Hypothalamus (tissue), 51 donors: ENCODE measurements around the gene MCC.
"Not testable (repeated sequence)": the region's sequence is repeated elsewhere in the genome, so short reads cannot be mapped to it uniquely, and the experiment has no call there.

ENCODE experiments used
- DNase-seq, 51 donors: peaks; one replicate each; lab custom pipeline; 2025; lab: John Stamatoyannopoulos, UW

Gene MCC

DNA sequence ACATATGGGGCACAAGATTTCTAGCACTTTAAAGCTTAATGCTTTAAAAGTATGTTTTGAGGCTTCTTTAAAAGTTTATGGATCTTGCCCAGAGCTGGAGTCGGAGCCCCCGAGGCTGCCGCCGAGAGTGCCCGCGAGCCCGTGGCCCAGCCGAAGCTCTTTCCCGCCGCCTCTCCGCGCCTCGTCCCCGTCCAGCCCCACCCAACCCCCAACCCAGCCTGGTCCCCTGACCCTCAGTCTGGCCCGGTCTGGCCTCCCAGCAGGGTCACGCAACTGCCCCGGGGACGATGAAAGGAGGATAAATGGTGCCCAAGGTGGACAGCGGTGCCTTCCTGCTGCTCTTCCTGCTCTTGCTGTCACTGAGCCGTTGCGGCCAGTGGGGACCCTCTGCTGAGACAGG is 55.2 kb downstream of the MCC start:
- no peak for DNase-seq

DNA sequence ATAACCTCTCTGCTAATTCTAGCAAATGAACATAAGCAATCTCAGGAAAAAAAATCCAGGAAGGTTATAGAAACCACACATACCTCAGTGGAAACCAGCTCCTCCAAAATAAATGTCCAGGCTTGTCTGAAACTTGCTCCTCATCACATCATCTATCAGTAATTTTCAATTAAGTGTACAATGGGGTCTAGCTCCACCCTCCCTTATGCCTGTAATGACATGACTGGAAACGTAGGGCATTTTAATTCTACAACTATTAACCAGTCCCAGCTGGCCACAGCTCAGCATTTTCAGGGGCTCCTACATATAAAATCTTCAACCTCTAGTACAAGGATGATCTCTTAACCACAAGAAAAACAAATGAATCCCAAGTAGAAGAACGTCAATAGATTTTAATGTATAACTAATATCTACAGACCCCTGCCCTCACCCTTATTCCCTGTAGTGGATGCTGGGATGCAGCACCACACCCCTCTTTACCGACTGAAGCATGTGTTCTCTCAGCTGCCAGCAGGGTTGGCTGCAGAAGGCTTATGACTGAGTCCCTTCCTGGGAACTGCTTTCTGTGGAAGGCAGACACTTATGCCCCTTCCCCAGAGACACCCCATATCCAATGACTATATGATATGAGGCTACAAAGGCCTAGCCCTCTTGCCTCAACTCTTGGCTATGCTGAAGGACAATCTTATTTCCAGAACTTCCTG is 60.2 kb downstream of the MCC start:
- no peak for DNase-seq

DNA sequence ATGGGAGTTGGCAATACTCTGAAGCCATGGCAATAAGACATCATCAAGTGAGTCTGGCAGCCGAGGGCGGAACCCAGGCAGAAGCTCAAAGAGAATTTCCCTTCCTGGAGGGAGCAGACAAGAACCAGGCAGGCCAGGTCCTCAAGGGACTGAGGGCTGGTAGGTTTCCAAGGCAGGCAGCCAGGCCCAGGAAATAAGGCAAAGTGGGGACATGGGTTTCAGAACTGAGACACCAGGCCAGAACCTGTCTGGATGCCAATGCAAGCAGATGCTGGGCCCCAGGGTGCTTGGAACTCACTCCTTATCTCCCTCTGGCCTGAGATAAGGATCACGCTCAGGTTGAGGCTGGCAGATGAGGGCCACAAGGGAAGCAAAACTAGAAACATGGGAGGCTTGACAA is 62.3 kb downstream of the MCC start:
- no peak for DNase-seq

DNA sequence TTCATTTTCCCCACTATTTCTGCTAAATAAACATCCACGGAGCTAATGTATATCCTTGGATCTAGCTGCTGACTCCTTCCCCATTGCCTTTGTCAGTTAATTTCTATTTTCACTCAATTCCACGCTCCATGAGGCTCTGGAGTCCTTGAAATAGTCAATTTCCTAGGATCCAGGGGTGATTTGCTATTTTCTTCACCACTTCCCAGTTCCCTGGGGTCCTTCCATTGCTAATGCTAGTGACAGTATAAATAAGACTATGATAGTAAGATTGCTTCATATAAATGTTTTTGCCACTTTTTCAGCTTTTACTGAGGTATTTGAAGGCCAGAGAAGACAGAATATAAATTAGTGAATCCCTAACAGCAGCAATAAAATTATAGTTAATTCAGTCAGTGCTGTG is 66.6 kb downstream of the MCC start:
- no peak for DNase-seq

DNA sequence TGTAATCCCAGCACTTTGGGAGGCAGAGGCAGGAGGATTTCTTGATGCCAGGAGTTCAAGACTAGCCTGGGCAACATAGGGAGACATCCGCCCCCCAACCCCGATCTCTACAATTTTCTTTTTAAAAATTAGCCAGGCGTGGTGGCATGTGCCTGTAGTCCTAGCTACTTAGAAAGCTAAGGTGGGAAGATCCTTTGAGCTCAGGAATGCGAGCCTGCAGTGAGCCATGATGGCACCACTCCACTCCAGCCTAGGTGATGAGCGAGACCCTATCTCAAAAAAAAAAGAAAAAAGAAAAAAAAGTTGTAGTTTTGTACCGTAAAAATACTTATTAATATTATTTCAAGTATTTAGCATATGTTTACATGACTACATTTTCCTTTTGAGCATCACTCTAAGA is 82.7 kb downstream of the MCC start:
- DNase-seq, result no peak

DNA sequence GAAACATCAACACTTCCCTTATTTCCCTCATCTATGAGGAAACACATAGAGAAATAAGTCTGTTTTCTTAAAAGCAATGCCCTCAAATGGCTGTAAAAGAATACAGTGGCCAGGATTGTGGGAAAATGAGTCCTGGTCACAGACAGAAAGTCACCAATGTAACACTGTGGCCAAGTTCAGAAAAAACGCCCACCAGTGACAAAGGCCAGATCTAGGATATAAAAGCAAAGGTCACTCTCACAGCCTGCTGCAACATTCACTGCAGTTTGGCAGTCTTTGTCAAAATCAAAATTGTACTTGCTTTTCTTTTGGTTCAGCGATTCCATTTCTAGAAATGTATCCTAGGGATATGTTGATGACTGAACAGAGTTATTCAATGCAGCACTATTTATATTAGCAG is 84.0 kb downstream of the MCC start:
- no peak for DNase-seq

DNA sequence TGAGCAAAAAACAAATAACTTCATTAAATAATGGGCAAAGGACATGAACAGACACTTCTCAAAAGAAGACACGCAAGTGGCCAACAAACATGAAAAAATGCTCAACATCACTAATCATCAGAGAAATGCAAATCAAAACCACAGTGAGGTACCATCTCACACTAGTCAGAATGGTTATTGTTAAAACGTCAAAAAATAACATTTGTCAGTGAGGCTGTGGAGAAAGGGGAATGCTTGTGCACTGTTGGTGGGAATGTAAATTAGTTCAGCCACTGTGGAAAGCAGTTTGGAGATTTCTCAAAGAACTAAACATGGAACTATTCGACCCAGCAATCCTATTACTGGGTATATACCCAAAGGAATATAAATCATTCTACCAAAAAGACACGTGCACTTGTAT is 90.3 kb downstream of the MCC start:
- not testable (repeated sequence) for DNase-seq

DNA sequence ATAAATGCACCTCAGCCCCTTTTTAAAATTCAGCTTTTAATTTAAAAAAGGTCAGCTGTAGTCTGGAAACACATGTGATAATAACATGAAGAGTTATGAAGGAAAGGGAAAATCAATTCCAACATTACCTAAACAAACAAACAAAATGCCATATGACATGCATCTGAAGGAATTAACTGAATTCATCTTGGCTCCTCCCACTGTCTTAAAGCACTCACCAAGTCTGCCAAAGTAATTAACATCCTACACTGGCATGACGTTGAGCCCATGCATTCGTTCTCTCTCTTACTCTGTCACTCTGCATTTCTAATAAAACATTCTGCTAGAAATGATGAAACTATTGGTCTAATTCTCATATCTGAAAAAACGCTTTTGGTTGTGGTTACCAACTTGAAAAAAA is 91.2 kb downstream of the MCC start:
- DNase-seq, result no peak

DNA sequence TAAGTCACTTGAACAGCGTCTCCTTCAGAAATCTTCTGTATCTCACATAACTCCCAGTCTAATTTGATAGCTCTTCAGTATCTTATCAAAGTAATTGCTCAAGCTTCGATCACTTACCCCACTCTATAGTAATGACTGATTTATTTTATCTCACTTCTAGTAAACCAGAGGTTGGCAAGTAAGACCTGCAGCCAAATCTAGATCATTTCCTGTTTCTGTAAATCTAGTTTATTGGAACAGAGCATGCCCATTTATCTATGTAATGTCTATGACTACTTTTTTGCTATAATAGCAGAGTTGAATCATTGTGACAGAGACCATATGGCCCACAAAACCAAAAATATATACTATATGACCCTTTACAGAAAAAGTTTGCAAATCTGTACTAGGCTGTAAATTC is 93.6 kb downstream of the MCC start:
- DNase-seq, result no peak

DNA sequence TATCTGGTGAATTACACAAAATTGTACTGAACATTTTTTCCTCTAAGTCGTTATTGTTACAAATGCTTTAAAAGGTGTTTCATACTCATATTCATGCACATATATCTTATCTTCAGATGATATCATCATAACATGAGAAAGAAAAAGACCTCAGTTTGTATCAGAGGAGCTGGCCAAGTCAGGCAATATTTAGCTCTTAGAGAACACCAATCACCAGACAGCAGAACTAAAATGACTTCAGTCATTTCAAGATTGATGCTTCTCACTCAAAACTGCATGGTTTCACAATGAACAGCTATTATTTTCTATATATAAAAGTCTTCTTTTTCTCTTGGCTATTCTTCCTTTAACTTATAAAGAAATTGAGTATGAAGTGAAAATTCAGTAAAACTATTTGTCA is 98.0 kb downstream of the MCC start:
- DNase-seq, result no peak

DNA sequence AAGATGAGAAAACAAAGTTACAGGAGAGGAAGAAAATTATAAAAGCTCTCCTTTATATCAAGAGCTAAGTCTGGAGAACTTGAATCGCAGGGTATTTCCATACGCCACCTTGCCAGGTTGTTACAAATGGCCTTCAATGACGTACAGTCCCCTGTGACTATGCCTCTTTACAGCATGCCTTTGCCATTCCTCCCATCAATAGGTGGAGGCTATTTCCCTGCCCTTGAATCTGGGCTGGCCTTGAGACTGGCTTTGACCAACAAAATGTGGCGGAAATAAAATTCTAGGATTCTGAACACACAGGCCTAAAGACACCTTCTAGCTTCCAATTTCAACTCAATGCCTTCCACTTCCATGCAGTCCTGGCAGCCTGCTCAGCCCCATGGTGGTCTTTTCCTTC is 99.1 kb downstream of the MCC start:
- DNase-seq, result no peak

DNA sequence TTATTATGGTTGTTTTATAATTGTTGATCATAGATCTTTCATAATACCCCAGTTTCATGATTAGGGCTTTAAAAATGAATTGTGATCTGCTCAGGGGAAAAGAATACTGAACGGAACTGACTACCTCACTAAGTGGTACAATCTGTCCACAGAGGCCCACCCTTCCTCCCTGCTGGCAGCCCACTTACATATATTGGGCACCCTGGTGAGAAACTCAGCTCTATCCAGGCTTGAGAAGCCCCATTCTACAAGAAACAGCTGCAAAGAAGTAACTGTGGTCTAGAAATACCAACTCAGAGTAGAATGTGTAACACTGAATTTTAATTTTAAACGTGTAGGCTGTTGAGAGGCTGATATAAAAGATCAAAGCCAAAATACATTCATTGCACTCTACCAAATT is 100.4 kb downstream of the MCC start:
- no peak for DNase-seq

DNA sequence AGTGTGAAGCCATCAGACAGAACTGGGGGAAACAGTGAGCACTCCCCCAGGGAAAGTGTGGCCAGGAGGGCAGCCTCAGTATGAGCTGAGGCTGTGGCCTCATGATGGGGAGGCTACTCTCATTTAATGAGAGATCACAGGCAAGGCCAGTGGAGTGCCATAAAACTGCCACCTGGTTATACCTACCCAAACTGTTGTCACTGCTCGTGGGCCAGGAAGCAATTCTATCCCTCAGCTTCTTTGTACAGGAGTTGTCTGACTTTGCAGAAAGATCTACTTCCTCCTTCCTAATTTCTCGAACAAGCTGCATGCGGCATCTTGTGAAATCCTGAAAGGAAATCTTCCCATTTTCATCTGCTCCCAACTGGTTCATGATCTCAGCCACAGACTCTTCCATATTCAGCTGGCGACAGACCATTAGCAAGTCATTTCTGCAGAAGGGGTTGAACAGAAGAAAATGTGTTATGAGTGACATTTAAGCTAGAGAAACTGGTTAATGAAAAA is 103.4 kb downstream of the MCC start:
- DNase-seq, result no peak

DNA sequence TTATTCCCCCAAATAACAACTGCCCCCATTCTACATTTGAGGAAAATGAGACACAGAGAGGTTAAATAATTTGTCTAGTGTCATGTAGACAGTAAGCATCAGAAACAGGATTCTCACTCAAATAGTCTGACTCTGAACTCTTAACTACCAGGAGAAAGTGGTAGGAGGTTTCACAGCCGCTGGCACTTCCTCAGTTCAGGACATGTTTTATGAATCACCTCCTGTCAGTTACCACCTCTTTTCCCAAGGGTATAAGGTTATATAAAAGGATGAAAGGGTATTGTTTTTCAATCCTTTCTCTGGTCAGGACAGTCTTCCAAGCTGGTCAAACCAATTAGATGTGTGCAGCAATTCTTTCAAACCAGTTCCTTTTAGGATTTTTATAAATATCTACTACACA is 105.5 kb downstream of the MCC start:
- DNase-seq, result no peak

DNA sequence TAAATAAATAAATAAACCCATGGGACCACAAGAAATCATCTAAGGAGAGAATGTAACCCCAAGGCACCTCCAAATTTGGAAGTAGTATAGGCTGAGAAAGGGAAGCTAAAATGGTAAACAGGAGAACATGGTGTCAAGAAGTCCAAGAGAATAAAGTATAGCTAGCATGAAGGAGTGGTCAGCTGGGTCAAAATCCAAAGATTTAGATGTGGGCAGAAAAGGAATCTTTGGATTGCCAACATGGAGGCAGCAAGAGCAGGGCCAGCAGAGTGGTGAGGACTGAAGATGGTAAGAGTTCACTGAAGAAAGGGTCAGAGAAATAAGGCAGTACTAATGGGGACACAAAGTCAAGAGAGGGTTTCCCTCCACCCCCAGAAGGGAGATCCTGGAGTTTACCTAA is 106.5 kb downstream of the MCC start:
- DNase-seq, result no peak

DNA sequence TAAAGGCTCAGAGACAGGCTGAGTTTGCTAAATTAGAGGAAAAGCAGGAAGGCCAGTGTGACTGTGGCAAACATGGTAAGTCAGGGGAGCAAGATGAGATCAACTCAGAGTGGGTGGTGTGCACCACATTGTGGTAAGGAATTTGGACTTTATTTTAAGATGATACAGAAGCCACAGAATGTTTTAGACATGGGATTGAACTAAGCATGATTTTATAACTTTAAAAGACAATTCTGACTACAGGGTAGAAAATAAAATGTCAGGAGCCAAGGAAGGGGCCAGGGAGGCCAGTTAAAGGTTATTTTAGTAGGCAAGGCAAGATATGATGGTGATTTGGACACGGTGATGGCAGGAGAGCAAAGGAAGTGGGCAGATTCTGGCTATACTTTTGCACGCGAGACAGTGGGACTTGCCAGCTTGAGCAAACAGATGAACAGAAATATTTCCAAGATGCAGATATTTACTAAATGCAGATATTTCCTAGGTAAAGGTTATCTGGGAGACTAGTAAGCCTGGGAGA is 107.4 kb downstream of the MCC start:
- no peak for DNase-seq

DNA sequence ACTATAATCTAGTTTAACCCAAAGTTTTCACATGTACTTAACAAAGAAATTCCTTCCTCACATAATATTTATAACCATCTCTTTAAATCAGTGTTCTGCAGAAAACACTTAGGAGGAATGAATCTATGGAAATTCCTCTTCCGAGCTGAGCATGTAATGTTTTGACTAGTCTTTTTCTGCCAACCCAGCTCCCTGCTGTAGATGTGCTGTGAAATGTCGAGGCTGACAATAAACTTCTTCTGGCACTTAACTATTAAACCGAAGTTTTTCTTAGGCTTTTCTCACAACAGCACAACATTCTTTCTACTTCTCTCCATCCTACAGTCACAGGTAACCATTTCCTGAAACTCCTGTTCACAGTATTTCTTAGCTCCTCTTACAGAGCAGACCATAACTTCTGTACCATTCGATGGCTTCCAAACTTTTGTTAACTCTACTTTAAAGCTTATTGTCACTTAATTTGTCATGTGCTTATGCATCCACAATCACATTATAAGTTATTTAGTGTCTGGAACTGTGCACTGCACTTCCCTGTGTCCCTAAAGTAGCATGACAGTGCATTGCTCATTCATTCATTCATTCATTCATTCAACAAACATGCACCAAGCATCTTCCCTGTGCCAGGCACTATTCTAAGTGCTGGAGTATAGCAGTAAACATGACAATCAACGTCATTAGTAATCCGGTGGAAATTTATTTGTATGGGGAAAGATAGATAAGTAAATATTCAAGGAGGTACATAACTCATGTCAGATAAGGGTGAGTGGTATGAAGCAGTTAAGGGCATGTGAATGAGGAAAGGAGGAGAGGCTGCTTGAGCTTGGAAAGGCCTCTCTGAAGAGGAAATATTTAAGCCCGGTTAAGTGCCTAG is 108.1 kb downstream of the MCC start:
- DNase-seq, result no peak

DNA sequence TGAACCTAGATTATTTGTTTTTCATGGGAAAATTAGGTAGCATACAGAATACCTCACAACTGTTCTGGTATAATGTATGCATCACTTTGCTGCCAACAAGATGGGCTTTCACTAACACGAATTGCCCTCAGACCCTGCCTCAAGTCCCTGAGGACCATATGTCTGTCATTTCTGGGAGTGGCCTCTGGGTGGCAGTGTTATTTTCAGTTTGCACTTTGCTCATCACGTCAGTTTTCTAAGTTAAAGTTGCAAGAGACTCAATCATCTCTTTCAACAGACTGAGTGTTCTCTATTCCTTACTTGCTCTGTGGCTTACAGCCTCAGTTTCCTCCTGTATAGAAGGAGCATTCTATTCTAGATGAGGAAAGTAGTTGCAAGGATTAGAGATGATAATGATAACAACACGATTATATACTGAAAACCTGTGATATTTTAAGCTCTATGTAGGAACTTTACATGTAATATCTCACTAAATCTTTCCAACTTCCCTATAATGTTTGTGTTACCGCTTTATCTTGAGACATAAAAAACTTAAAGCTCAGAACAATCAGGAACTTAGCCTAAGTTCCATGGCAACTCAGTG is 109.2 kb downstream of the MCC start:
- peak in 32 of 51 donors; percentile 1 to 67 (median 24) for DNase-seq

DNA sequence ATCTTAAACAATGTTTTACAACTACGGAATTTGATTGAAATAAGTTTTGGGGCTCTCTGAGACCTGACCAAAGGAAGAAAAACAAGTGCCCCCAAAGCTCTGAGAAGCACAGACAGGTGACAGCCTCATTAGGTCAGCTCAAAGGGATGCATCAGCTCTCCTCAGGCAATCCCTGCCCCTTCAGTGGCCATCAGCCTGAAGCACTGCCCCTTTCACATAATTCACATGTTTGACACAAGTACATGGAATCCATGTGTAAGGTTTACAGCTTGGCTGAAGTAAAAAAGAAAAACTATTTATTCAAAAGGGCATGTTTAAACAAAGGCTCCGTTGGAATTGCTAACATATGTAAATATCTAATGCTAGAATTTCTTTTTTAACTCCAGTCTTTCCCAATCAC is 109.7 kb downstream of the MCC start:
- no peak for DNase-seq

DNA sequence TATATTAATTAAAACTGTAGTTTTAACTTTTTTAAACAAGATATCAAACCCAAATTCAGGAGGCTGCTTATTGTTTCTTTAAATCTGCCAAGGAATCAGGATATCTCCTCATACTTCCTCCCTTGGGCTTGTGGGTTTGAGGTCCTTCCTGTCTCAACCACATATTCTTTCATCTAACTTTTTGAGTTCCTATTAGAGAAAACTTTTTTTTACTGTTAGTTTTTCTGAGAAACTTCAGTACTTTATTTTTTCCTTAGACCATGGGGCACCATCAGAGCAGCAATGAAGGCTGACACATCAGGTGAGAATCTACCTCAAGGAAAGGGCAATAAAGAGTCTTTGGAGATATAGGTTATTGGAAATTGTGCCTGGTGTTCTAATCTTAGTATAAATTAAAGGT is 110.2 kb downstream of the MCC start:
- DNase-seq, result no peak

DNA sequence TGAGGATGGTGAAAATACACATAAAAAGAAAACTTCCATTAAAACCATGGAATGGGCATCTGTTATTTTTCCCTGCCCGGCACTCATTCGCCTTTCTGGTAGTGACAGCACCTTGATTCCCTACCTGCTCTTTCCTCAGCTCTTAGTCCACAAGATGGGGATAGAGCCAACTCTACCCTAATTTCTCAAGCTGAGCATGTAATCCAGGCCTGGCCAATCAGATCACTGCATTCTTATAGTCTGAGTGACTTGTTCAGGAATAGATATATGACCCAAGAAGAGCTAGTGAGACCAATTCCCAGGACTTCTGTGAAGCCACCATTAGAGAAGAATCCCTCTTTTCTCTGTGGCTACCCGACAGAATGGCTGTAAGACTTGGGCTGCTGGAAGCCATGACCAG is 111.6 kb downstream of the MCC start:
- DNase-seq, result no peak
